ENCODE data around the gene ARX. TPM values are rescaled to one million over a fixed set of nuclear protein-coding genes. Genes with fewer than 3 reads are reported as not detected.

ARX gene
- polyA plus RNA-seq, 1 donor from 2014 or later = 42.8 TPM

GRCh38 chrX:25016361-25016671, 551 bp upstream of the ARX start:
- no peaks in the 10 kb centered on the region for H4K20me1 ChIP-seq (ENCODE audit: insufficient read depth)
- peaks cover 15% of the 10 kb centered on the region for H3K27me3 ChIP-seq (ENCODE audit: insufficient read depth, low read depth, low read length)
- no peak overlapping the region for H3K4me2 ChIP-seq (ENCODE audit: low read length)
- peak overlapping the region; percentile 34 for H3K9ac ChIP-seq (ENCODE audit: low read length)
- TF ChIP-seq CTCF (IDR thresholded peaks at IDR 0.05; ENCODE audit: poor library complexity, severe bottlenecking) (no peak), MXI1 (conservative IDR thresholded peaks at IDR 0.05; ENCODE audit: poor library complexity, severe bottlenecking) (no peak), POLR2AphosphoS5 (IDR thresholded peaks at IDR 0.05) (no peak), EZH2 (IDR thresholded peaks at IDR 0.05; ENCODE audit: borderline replicate concordance, insufficient read depth, low read length, poor library complexity, severe bottlenecking) (no peak), TAF1 (IDR thresholded peaks at IDR 0.05; ENCODE audit: low read depth) (no peak), EP300 (conservative IDR thresholded peaks at IDR 0.05; ENCODE audit: poor library complexity, severe bottlenecking) (no peak)
- peak overlapping the region; percentile 80 for H3K4me3 ChIP-seq (ENCODE audit: low read length)
- no peaks in the 10 kb centered on the region for H3K36me3 ChIP-seq (ENCODE audit: insufficient read depth, low read length)
- no peaks in the 10 kb centered on the region for H3K9me3 ChIP-seq (ENCODE audit: low read length)
- peaks cover 31% of the 10 kb centered on the region for H3K79me2 ChIP-seq (replicated peaks; ENCODE audit: insufficient read depth, low read length)
- H3K27ac ChIP-seq (ENCODE audit: low read length) = peak overlapping the region; percentile 65
- H3F3A ChIP-seq (ENCODE audit: insufficient read depth, low read length, poor library complexity, severe bottlenecking) = no peaks in the 10 kb centered on the region
- H3K9me2 ChIP-seq (ENCODE audit: insufficient read depth, low read length) = no peaks in the 10 kb centered on the region
- no peak overlapping the region for H2AFZ ChIP-seq (ENCODE audit: low read depth, low read length)

DNA sequence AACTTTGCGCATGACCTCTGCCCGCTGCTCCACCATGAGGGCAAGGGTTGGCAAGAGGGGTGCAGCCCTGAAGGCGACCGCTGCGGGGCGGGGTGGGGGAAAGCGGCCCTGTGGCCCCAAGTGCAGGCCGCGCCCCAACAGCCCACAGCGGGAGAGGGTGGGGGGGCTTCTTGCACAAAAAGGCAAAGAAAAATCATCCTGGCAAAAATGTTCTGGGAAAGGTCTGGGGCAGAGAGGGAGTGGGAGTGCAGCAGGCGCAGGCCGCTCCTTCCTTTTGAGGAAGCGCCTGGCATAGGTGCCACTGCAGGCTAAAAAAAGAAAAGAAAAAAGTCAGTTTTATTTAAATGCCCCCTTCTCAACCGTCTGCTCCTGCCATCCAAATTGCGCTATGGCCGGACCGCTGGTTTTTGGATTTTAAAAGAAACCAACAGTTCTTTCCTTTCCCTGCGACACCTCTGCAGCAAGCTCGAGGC, 1.4 kb downstream of the ARX start:
- Histone ChIP-seq H3K27ac (ENCODE audit: low read length) (peak overlapping the region; percentile 75), H2AFZ (ENCODE audit: low read depth, low read length) (no peak overlapping the region), H3K9me2 (ENCODE audit: insufficient read depth, low read length) (no peaks in the 10 kb centered on the region), H3K79me2 (replicated peaks; ENCODE audit: insufficient read depth, low read length) (peaks cover 50% of the 10 kb centered on the region), H3K4me3 (ENCODE audit: low read length) (peak overlapping the region; percentile 80), H3K9me3 (ENCODE audit: low read length) (no peaks in the 10 kb centered on the region), H3K9ac (ENCODE audit: low read length) (peak overlapping the region; percentile 74), H3K4me2 (ENCODE audit: low read length) (no peak overlapping the region), H3F3A (ENCODE audit: insufficient read depth, low read length, poor library complexity, severe bottlenecking) (no peaks in the 10 kb centered on the region), H4K20me1 (ENCODE audit: insufficient read depth) (no peaks in the 10 kb centered on the region), H3K27me3 (ENCODE audit: insufficient read depth, low read depth, low read length) (no peaks in the 10 kb centered on the region), H3K36me3 (ENCODE audit: insufficient read depth, low read length) (no peaks in the 10 kb centered on the region)
- TF ChIP-seq EP300 (conservative IDR thresholded peaks at IDR 0.05; ENCODE audit: poor library complexity, severe bottlenecking) (no peak), REST (IDR thresholded peaks at IDR 0.05; ENCODE audit: borderline replicate concordance) (no peak), POLR2AphosphoS5 (IDR thresholded peaks at IDR 0.05) (peak; percentile 11)

DNA sequence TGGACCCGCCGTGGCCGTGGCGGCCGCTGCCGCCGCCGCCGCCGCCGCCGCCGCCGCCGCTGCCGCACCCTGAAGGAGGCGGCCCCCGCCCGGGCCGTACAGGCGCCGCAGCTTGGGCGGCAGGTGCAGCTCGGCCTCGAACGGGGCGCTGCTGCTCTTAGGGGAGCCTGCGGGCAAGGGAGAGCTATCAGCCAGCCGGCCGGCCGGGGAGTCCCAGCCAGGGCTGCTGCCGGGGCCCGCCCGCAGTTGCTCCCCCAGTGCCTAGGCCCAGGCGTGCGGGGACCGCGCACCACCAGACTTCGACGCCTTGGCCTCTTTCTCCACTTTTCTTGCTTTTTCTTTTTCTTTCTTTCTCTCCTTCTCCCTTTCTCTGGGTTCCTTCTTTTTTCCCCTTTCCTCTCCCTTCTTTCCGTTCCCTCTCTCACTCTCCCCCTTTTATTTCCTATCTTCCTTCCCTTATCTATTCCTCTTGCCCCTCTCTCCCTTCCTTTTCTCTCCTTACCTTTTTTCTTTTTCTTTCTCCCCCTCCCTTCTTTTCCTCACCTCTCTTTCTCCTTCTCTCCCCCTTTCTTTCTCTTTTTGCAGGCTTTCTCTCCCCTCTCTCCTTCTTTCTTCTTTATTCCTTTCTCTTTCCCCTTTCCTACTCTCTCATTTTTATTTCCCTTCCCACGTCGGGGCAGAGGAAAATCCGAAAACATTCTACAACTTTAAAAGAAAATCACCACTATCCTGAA, 2.0 kb downstream of the ARX start:
- Histone ChIP-seq H3K9ac (ENCODE audit: low read length) (peak overlapping the region; percentile 74), H3F3A (ENCODE audit: insufficient read depth, low read length, poor library complexity, severe bottlenecking) (no peaks in the 10 kb centered on the region), H4K20me1 (ENCODE audit: insufficient read depth) (no peaks in the 10 kb centered on the region), H3K9me2 (ENCODE audit: insufficient read depth, low read length) (no peaks in the 10 kb centered on the region), H3K4me2 (ENCODE audit: low read length) (no peak overlapping the region), H3K4me3 (ENCODE audit: low read length) (peak overlapping the region; percentile 80), H3K27ac (ENCODE audit: low read length) (peak overlapping the region; percentile 75), H3K27me3 (ENCODE audit: insufficient read depth, low read depth, low read length) (no peaks in the 10 kb centered on the region), H3K79me2 (replicated peaks; ENCODE audit: insufficient read depth, low read length) (peaks cover 55% of the 10 kb centered on the region), H3K9me3 (ENCODE audit: low read length) (no peaks in the 10 kb centered on the region), H3K36me3 (ENCODE audit: insufficient read depth, low read length) (no peaks in the 10 kb centered on the region), H2AFZ (ENCODE audit: low read depth, low read length) (no peak overlapping the region)
- TF ChIP-seq RAD21 (conservative IDR thresholded peaks at IDR 0.05) = no peak
- no peak for TF ChIP-seq EZH2 (IDR thresholded peaks at IDR 0.05; ENCODE audit: borderline replicate concordance, insufficient read depth, low read length, poor library complexity, severe bottlenecking)
- TF ChIP-seq CTCF (IDR thresholded peaks at IDR 0.05; ENCODE audit: poor library complexity, severe bottlenecking) = no peak
- TF ChIP-seq POLR2AphosphoS5 (IDR thresholded peaks at IDR 0.05) = no peak
- TF ChIP-seq TAF1 (IDR thresholded peaks at IDR 0.05; ENCODE audit: low read depth) = no peak
- TF ChIP-seq EP300 (conservative IDR thresholded peaks at IDR 0.05; ENCODE audit: poor library complexity, severe bottlenecking) = no peak
- TF ChIP-seq REST (IDR thresholded peaks at IDR 0.05; ENCODE audit: borderline replicate concordance) = no peak
- no peak for TF ChIP-seq SMC3 (conservative IDR thresholded peaks at IDR 0.05; ENCODE audit: poor library complexity)

Data from neural cell (in vitro differentiated cells).